Keratinocyte (primary cell): Measurements from ENCODE around the gene SPR. TPM values are rescaled to one million over a fixed set of nuclear protein-coding genes. Genes with fewer than 3 reads are reported as not detected.

Experiments used
- DNase-seq: peaks from one replicate; pipeline ENCODE4 v3.0.0-alpha.2; 2011; ENCODE audit warnings: low read depth, missing footprints, low spot score
- FAIRE-seq: peaks from 2 replicates; lab custom pipeline; 2011; peaks lifted over from hg19 to GRCh38; lab: Jason Lieb, UNC
- H2AFZ ChIP-seq: 2 replicates; pipeline ENCODE4 v1.6.0; 2012; ENCODE audit warnings: low read length, control low read depth, inconsistent platforms; ENCODE audit not compliant: control insufficient read depth
- H3K27ac ChIP-seq: 2 replicates; pipeline ENCODE4 v1.5.1; 2011; ENCODE audit warnings: low read length; ENCODE audit not compliant: control insufficient read depth, insufficient read depth
- H3K27me3 ChIP-seq: 3 replicates; pipeline ENCODE4 v1.6.0; 2011; ENCODE audit warnings: low read length; ENCODE audit not compliant: control insufficient read depth, insufficient read depth; ENCODE audit errors: extremely low read depth
- H3K36me3 ChIP-seq, 2 experiments: 2 replicates in 1 of 2; 3 replicates in 1 of 2; pipeline ENCODE4 v1.5.1; 2011; ENCODE audit warnings: low read length in 2 of 2, mild to moderate bottlenecking in 1 of 2; ENCODE audit not compliant: control insufficient read depth in 2 of 2, insufficient read depth in 2 of 2; ENCODE audit errors: extremely low read depth in 1 of 2
- H3K4me1 ChIP-seq: 3 replicates; pipeline ENCODE4 v1.5.1; 2011; ENCODE audit warnings: low read length; ENCODE audit not compliant: control insufficient read depth, insufficient read depth; ENCODE audit errors: extremely low read depth
- H3K4me2 ChIP-seq: 3 replicates; pipeline ENCODE4 v1.6.0; 2011; ENCODE audit warnings: low read depth, low read length; ENCODE audit not compliant: control insufficient read depth, insufficient read depth; ENCODE audit errors: extremely low read depth
- H3K4me3 ChIP-seq, 3 experiments: fragments of 200-600 bp in 1 of 3; sonication (generic) in 1 of 3; 2 replicates in 2 of 3; 3 replicates in 1 of 3; pipeline ENCODE4 v1.5.1; 2011 to 2016; ENCODE audit warnings: low read length in 3 of 3, mild to moderate bottlenecking in 3 of 3, control low read depth in 2 of 3, inconsistent platforms in 1 of 3, low read depth in 1 of 3, mixed read lengths in 1 of 3, mixed run types in 1 of 3, moderate library complexity in 1 of 3; ENCODE audit not compliant: control insufficient read depth in 2 of 3, insufficient read depth in 2 of 3; ENCODE audit errors: extremely low read depth in 1 of 3
- H3K79me2 ChIP-seq: 2 replicates; pipeline ENCODE4 v1.6.0; 2012; ENCODE audit warnings: low read length; ENCODE audit not compliant: control insufficient read depth, insufficient read depth
- H3K9ac ChIP-seq: 3 replicates; pipeline ENCODE4 v1.6.0; 2011; ENCODE audit warnings: low read length; ENCODE audit not compliant: control insufficient read depth, insufficient read depth; ENCODE audit errors: extremely low read depth
- H3K9me1 ChIP-seq: 3 replicates; pipeline ENCODE4 v1.6.0; 2011; ENCODE audit warnings: low read length; ENCODE audit not compliant: control insufficient read depth, insufficient read depth; ENCODE audit errors: extremely low read depth
- H3K9me3 ChIP-seq: 2 replicates; pipeline ENCODE4 v1.5.1; 2012; ENCODE audit warnings: low read depth, low read length; ENCODE audit not compliant: control insufficient read depth
- H4K20me1 ChIP-seq: 3 replicates; pipeline ENCODE4 v1.6.0; 2011; ENCODE audit warnings: low read length; ENCODE audit not compliant: control insufficient read depth, insufficient read depth; ENCODE audit errors: extremely low read depth
- EZH2 ChIP-seq: IDR thresholded peaks from one replicate; pipeline ENCODE4 v1.6.1; 2012; ENCODE audit warnings: inconsistent platforms, mild to moderate bottlenecking, low read length, moderate library complexity
- dilution Hi-C: fragments of 300-500 bp; cut with MboI; formaldehyde crosslinking; loops from one replicate; pipeline ENCODE4 v1.7.0; 2020; ENCODE audit warnings: low sequenced_read_pairs; ENCODE audit not compliant: extremely low pct_ligation_motif_present
- polyA plus RNA-seq, 5 experiments: library from polyadenylated mRNA; depleted of rRNA in 3 of 5; stranded (reverse) in 3 of 5; stranded (forward) in 1 of 5; unstranded in 1 of 5; fragments of >200 nt; gene quantifications; 1 replicate in 1 of 5; 2 replicates in 3 of 5; 3 replicates in 1 of 5; pipeline versions ENCODE4 v1.2.1 to v1.2.3, GENCODE V29; 2011 to 2012; ENCODE audit warnings: missing spikeins in 2 of 5, low read depth in 1 of 5, low replicate concordance in 1 of 5
- TF ChIP-seq, protein P1 (sequence below), 3 experiments: IDR thresholded peaks in 1 of 3; conservative IDR thresholded peaks in 1 of 3; optimal IDR thresholded peaks in 1 of 3; 2 replicates in 2 of 3; 3 replicates in 1 of 3; pipeline versions ENCODE3 to v1.5.1; 2011; ENCODE audit warnings: low read length in 3 of 3, mild to moderate bottlenecking in 3 of 3, moderate library complexity in 2 of 3, control low read depth in 1 of 3, inconsistent platforms in 1 of 3; ENCODE audit not compliant: insufficient read depth in 2 of 3; ENCODE audit errors: extremely low read depth in 1 of 3

Gene SPR
- polyA plus RNA-seq, 1 donor (not counting 4 experiments of a cell fraction or from before 2014, with no cell fraction given) = 25.1 TPM

DNA sequence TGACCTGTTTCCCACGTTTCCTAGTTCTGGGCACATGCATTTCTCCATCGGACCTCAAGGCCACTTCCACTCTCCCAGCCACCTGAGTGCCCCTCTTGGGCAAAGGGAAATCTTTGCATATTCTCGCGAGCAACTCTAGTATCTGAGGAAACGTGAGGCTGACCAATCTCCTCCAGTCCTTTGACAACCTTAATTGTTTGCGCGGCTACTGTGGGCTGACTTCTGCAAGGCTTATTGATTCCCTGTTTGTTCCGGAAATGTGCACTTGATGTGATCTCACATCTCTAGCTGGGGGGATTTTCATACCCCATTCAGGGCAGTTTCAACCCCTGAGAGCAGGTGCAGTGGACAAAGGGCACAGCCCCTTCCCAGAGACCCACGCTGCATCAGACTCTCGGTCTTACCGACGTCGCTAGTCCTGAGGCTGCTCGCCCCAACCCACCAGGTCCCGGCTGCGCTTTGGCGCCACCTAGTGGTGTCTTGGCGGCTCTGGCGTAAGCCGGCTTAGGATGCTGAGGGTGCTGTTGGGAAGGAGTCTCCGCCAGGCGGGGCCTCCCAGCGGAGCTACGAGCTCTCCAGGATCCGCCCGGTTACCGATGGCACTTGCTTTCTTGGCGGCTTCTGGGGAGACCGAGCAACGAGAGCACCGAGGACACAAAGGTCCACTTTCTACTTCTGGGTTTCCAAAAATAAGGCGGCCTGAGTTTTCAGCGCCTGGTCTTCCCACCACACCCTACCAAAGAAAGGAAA, 24.8 kb upstream of the SPR start:
- Histone ChIP-seq H3K4me2 (peak overlapping the region; percentile 98), H2AFZ (peak overlapping the region; percentile 90), H3K27ac (no peak overlapping the region), H3K36me3 (no peaks in the 10 kb centered on the region), H3K79me2 (no peaks in the 10 kb centered on the region), H3K9me1 (no peaks in the 10 kb centered on the region), H3K4me1 (peaks cover 18% of the 10 kb centered on the region), H3K27me3 (no peaks in the 10 kb centered on the region), H3K9ac (no peak overlapping the region), H3K4me3 (peak overlapping the region; percentile 25 to 68 (median 29)), H3K9me3 (no peaks in the 10 kb centered on the region), H4K20me1 (no peaks in the 10 kb centered on the region)
- dilution Hi-C loops = no loop called here
- no peak for TF ChIP-seq EZH2
- TF ChIP-seq, protein P1, sequence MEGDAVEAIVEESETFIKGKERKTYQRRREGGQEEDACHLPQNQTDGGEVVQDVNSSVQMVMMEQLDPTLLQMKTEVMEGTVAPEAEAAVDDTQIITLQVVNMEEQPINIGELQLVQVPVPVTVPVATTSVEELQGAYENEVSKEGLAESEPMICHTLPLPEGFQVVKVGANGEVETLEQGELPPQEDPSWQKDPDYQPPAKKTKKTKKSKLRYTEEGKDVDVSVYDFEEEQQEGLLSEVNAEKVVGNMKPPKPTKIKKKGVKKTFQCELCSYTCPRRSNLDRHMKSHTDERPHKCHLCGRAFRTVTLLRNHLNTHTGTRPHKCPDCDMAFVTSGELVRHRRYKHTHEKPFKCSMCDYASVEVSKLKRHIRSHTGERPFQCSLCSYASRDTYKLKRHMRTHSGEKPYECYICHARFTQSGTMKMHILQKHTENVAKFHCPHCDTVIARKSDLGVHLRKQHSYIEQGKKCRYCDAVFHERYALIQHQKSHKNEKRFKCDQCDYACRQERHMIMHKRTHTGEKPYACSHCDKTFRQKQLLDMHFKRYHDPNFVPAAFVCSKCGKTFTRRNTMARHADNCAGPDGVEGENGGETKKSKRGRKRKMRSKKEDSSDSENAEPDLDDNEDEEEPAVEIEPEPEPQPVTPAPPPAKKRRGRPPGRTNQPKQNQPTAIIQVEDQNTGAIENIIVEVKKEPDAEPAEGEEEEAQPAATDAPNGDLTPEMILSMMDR (optimal IDR thresholded peaks at IDR 0.05 in 1 of 3, IDR thresholded peaks at IDR 0.05 in 1 of 3, conservative IDR thresholded peaks at IDR 0.05 in 1 of 3; ENCODE audit: extremely low read depth in 1 of 3, insufficient read depth in 2 of 3, low read length in 3 of 3) = peak; percentile 98 to 100 (median 99)
- FAIRE-seq (peak; percentile 58), DNase-seq (peak; percentile 56)

DNA sequence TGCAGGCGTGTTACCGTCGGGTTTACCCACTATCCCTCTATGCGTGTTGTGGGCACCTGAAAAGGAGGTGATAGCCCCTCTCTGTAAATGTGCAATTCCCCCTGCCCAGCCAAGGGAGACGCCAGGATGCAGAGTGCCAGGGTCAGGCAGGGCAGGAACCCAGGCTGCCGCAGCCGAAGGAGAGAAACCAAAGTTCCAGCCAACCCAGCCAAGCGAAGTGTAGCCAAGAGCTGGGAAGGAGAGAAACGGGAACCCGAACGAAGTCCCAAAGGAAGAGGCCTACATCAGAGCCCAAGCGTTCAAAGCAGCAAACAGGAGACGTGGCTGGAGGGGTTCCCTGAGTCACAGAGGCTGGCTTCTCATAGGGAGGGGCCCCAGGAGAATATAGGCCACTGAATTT, 24.2 kb upstream of the SPR start:
- FAIRE-seq (no peak), DNase-seq (no peak)
- Histone ChIP-seq H4K20me1 (no peaks in the 10 kb centered on the region), H3K9me3 (no peaks in the 10 kb centered on the region), H3K27me3 (no peaks in the 10 kb centered on the region), H3K36me3 (no peaks in the 10 kb centered on the region), H3K9me1 (no peaks in the 10 kb centered on the region), H3K4me2 (peak overlapping the region; percentile 98), H2AFZ (peak overlapping the region; percentile 89), H3K27ac (no peak overlapping the region), H3K79me2 (no peaks in the 10 kb centered on the region), H3K9ac (no peak overlapping the region), H3K4me3 (peak overlapping the region; percentile 25 to 68 (median 29)), H3K4me1 (peaks cover 18% of the 10 kb centered on the region)
- dilution Hi-C loops = no loop called here
- TF ChIP-seq, protein P1 (optimal IDR thresholded peaks at IDR 0.05 in 1 of 3, IDR thresholded peaks at IDR 0.05 in 1 of 3, conservative IDR thresholded peaks at IDR 0.05 in 1 of 3; ENCODE audit: extremely low read depth in 1 of 3, insufficient read depth in 2 of 3, low read length in 3 of 3) = no peak
- no peak for TF ChIP-seq EZH2
